Pancreas (tissue), 10 donors: ENCODE results near the gene PRDM16. TPM values are rescaled to one million over a fixed set of nuclear protein-coding genes. Genes with fewer than 3 reads are reported as not detected.
A peak's percentile ranks its signal among the peaks of the same experiment; 100 is the strongest.

Experiments
- ATAC-seq, 4 donors: fragments of 200-7000 bp; cut with Tn5 transposase; one replicate each; pipeline versions ENCODE4 v1.8.0 to v1.9.1; 2020; ENCODE audit warnings: mild to moderate bottlenecking in 4 of 4, moderate library complexity in 4 of 4
- DNase-seq, 6 donors: peaks; one replicate each; pipeline ENCODE4 v3.0.0-alpha.2; 2020
- FAIRE-seq: peaks from 2 replicates; lab custom pipeline; 2012; peaks lifted over from hg19 to GRCh38; lab: Jason Lieb, UNC
- H3K27ac ChIP-seq, 4 donors: fragments of 200-600 bp; sonication (generic); 1 replicate in 3 of 4; 2 replicates in 1 of 4; pipeline versions ENCODE4 v1.5.0 to v1.8.0; 2020
- H3K27me3 ChIP-seq, 4 donors: fragments of 200-600 bp; one replicate each; pipeline ENCODE4 v1.8.0; 2021
- H3K36me3 ChIP-seq, 3 donors: fragments of 200-600 bp; sonication (generic) in 1 of 3; one replicate each; pipeline versions ENCODE4 v1.5.0 to v1.8.0; 2020 to 2021
- H3K4me1 ChIP-seq, 3 donors: fragments of 200-600 bp; one replicate each; pipeline ENCODE4 v1.8.0; 2021
- H3K4me3 ChIP-seq, 4 donors: fragments of 200-600 bp; sonication (generic) in 2 of 4; one replicate each; pipeline versions ENCODE4 v1.5.0 to v1.8.0; 2020 to 2021
- H3K9me3 ChIP-seq, 4 donors: fragments of 200-600 bp; one replicate each; pipeline ENCODE4 v1.8.0; 2021
- CTCF ChIP-seq, 4 donors: fragments of 200-600 bp; sonication (generic) in 3 of 4; IDR thresholded peaks; one replicate each; pipeline versions ENCODE4 v1.5.0 to v1.8.0; 2021; ENCODE audit warnings: antibody characterized with exemption in 4 of 4
- WGBS, 2 donors: extraction: QIAGEN DNeasy Blood & Tissue Kit; methylation state at CpG; one replicate each; pipeline ENCODE4 v1.1.7; 2013; 5-methylcytosine and 5-hydroxymethylcytosine counted together
- intact Hi-C, 3 donors: fragments of 100-400 bp; cut with DNase I; formaldehyde crosslinking; loops; one replicate each; pipeline versions ENCODE4 v1.11.1 to v1.14.2; 2022
- polyA plus RNA-seq, 2 donors: library from polyadenylated mRNA; stranded (reverse); fragments of 200-250 nt; gene quantifications; one replicate each; pipeline ENCODE4 v1.2.3, GENCODE V29; 2013
- total RNA-seq, 6 donors: library from RNA; stranded (reverse); fragmentation: NEBNext Ultra II Directional in 4 of 6; extraction: Animal tissue kit (Norgen Biotek cat#: 25700) in 4 of 6; gene quantifications; one replicate each; pipeline versions ENCODE4 v1.2.1 to v1.2.4, GENCODE V29; 2021 to 2023
- donor health status: healthy with polysubstance abuse.
- donor health status: DM: no; HTN: no; CAD: no; lungs with moderate emphysema.
- donor health status: DM: no; HTN: no; CAD: no.
- donor health status: control.
- donor health status: control.
- donor health status: Bipolar disorder and iron deficiency.
- donor health status: DM: yes; HTN: yes; CAD: no.
- donor health status: DM: no; HTN: no; CAD: no.
- donor health status: DM: no; HTN: no; CAD: no.
- donor health status: DM: yes; HTN: yes; CAD: no.

PRDM16 gene
- total and polyA plus RNA-seq, 8 donors, result 6.6 to 19.2 (median 14.9) TPM

- H3K27ac ChIP-seq, result peak overlapping the region; percentile 50 to 86 (median 82)
- intact Hi-C loops, result no loop called here
- no peak overlapping the region for H3K4me3 ChIP-seq
- WGBS, 2 donors, result 64 to 70% methylated on average over 8 of the region's 8 CpGs
- TF ChIP-seq CTCF (IDR thresholded peaks at IDR 0.05), result no peak
- no peaks in the 10 kb centered on the region for H3K27me3 ChIP-seq
- no peaks in the 10 kb centered on the region for H3K9me3 ChIP-seq
- FAIRE-seq (no peak), DNase-seq (no peak), ATAC-seq (no peak)
- H3K4me1 ChIP-seq, result peaks cover 0 to 10% (median 4%) of the 10 kb centered on the region in 3 donors
- H3K36me3 ChIP-seq, result no peaks in the 10 kb centered on the region
Measured at GRCh38 chr1:3353876-3354275, 284.9 kb downstream of the PRDM16 start.

GRCh38 chr1:3355089-3355488 lies 286.1 kb downstream of the PRDM16 start:
- intact Hi-C loops, result no loop called here
- 84 to 91% methylated on average over 8 of the region's 8 CpGs for WGBS, 2 donors

GRCh38 chr1:3355894-3356826 lies 287.2 kb downstream of the PRDM16 start:
- no peaks in the 10 kb centered on the region for H3K27me3 ChIP-seq
- no peak for FAIRE-seq
- no peak overlapping the region for H3K27ac ChIP-seq

More at GRCh38 chr1:3355089-3355488, 286.1 kb downstream of the PRDM16 start:
- FAIRE-seq, result no peak
- peak overlapping the region in 3 of 4 donors; percentile 8 to 86 (median 41) for H3K27ac ChIP-seq
- ATAC-seq, result no peak
- no peaks in the 10 kb centered on the region for H3K36me3 ChIP-seq
- no peak overlapping the region for H3K4me3 ChIP-seq
- DNase-seq, result no peak
- no peaks in the 10 kb centered on the region for H3K27me3 ChIP-seq
- peaks cover 0 to 10% (median 4%) of the 10 kb centered on the region in 3 donors for H3K4me1 ChIP-seq
- no peak for TF ChIP-seq CTCF (IDR thresholded peaks at IDR 0.05)
- no peaks in the 10 kb centered on the region for H3K9me3 ChIP-seq

GRCh38 chr1:3356827-3357460 lies 287.9 kb downstream of the PRDM16 start:
- Histone ChIP-seq H3K27me3 (no peaks in the 10 kb centered on the region), H3K4me1 (peaks cover 0 to 4% (median 0%) of the 10 kb centered on the region in 3 donors), H3K27ac (no peak overlapping the region), H3K9me3 (no peaks in the 10 kb centered on the region), H3K36me3 (no peaks in the 10 kb centered on the region), H3K4me3 (no peak overlapping the region)
- 67 to 74% methylated on average over 20 to 21 of the region's 21 CpGs for WGBS, 2 donors
- FAIRE-seq, result no peak
- no peak for DNase-seq
- no peak for TF ChIP-seq CTCF (IDR thresholded peaks at IDR 0.05)
- intact Hi-C loops, result no loop called here
- no peak for ATAC-seq

More at GRCh38 chr1:3355894-3356826, 287.2 kb downstream of the PRDM16 start:
- H3K4me3 ChIP-seq, result no peak overlapping the region
- no peak for TF ChIP-seq CTCF (IDR thresholded peaks at IDR 0.05)
- WGBS, 2 donors, result 76 to 78% methylated on average over 37 of the region's 37 CpGs
- H3K9me3 ChIP-seq, result no peaks in the 10 kb centered on the region
- H3K36me3 ChIP-seq, result no peaks in the 10 kb centered on the region
- ATAC-seq (no peak), DNase-seq (no peak)
- intact Hi-C loops, result no loop called here
- peaks cover 0 to 4% (median under 1%) of the 10 kb centered on the region in 3 donors for H3K4me1 ChIP-seq
